Right atrium auricular region (tissue), 2 donors: ENCODE measurements around the gene ALPG. TPM values are rescaled to one million over a fixed set of nuclear protein-coding genes. Genes with fewer than 3 reads are reported as not detected.
"Not testable (repeated sequence)": the region's sequence is repeated elsewhere in the genome, so short reads cannot be mapped to it uniquely, and the experiment has no call there.

Experiments
- DNase-seq: peaks from one replicate; pipeline ENCODE4 v3.0.0-alpha.2; 2019; ENCODE audit warnings: low spot score
- H3K27ac ChIP-seq, 2 donors: fragments of 200-600 bp; sonication (generic); 1 replicate in 1 of 2; 2 replicates in 1 of 2; pipeline ENCODE4 v1.5.1; 2016 to 2019
- H3K27me3 ChIP-seq, 2 donors: fragments of 200-600 bp; sonication (generic); one replicate each; pipeline versions ENCODE4 v1.5.1 to v1.6.0; 2017 to 2019
- H3K36me3 ChIP-seq: fragments of 200-600 bp; sonication (generic); one replicate; pipeline ENCODE4 v1.5.1; 2016
- H3K4me1 ChIP-seq, 2 donors: fragments of 200-600 bp; sonication (generic); one replicate each; pipeline versions ENCODE4 v1.5.1 to v1.6.0; 2017 to 2019
- H3K4me3 ChIP-seq, 2 donors: fragments of 200-600 bp; sonication (generic); 1 replicate in 1 of 2; 2 replicates in 1 of 2; pipeline ENCODE4 v1.5.1; 2017 to 2019; ENCODE audit warnings: mild to moderate bottlenecking in 1 of 2, moderate library complexity in 1 of 2
- H3K9me3 ChIP-seq, 2 donors: fragments of 200-600 bp; sonication (generic); one replicate each; pipeline ENCODE4 v1.5.1; 2019
- CTCF ChIP-seq, 2 donors: fragments of 200-600 bp; sonication (generic); IDR thresholded peaks; one replicate each; pipeline ENCODE4 v1.5.1; 2019; ENCODE audit warnings: antibody characterized with exemption in 2 of 2
- total RNA-seq, 2 donors: library from RNA; depleted of rRNA; stranded (reverse); fragments of >200 nt; gene quantifications; one replicate each; pipeline ENCODE4 v1.1.0, GENCODE V29; 2016

The ALPG gene
- total RNA-seq, 2 donors from 2014 or later, result not detected

- H3K4me1 ChIP-seq, result no peaks in the 10 kb centered on the region
- no peak overlapping the region for H3K27ac ChIP-seq
- no peaks in the 10 kb centered on the region for H3K9me3 ChIP-seq
- no peak overlapping the region for H3K4me3 ChIP-seq
- DNase-seq, result no peak
- TF ChIP-seq CTCF (IDR thresholded peaks at IDR 0.05), result no peak
- H3K36me3 ChIP-seq, result no peaks in the 10 kb centered on the region
- H3K27me3 ChIP-seq, result no peaks in the 10 kb centered on the region
Observed at GRCh38 chr2:232431705-232432590, 25.3 kb downstream of the ALPG start.

GRCh38 chr2:232432598-232433184 lies 26.0 kb downstream of the ALPG start:
- Histone ChIP-seq H3K4me1 (no peaks in the 10 kb centered on the region), H3K27ac (no peak overlapping the region), H3K9me3 (no peaks in the 10 kb centered on the region), H3K36me3 (no peaks in the 10 kb centered on the region), H3K27me3 (no peaks in the 10 kb centered on the region), H3K4me3 (no peak overlapping the region)
- DNase-seq, result no peak
- TF ChIP-seq CTCF (IDR thresholded peaks at IDR 0.05), result no peak

- not testable (repeated sequence) for H3K9me3 ChIP-seq, H3K4me1 ChIP-seq, H3K4me3 ChIP-seq, DNase-seq, H3K27me3 ChIP-seq, H3K27ac ChIP-seq, H3K36me3 ChIP-seq
Observed at GRCh38 chr2:232433622-232434021, 27.0 kb downstream of the ALPG start.

- no peaks in the 10 kb centered on the region for H3K36me3 ChIP-seq
- no peak for TF ChIP-seq CTCF (IDR thresholded peaks at IDR 0.05)
- no peak overlapping the region for H3K4me3 ChIP-seq
- no peak overlapping the region for H3K27ac ChIP-seq
- no peaks in the 10 kb centered on the region for H3K4me1 ChIP-seq
- no peak for DNase-seq
- H3K27me3 ChIP-seq, result no peaks in the 10 kb centered on the region
- no peaks in the 10 kb centered on the region for H3K9me3 ChIP-seq
Observed at GRCh38 chr2:232434091-232434490, 27.4 kb downstream of the ALPG start.

GRCh38 chr2:232434563-232435374 lies 28.1 kb downstream of the ALPG start:
- Histone ChIP-seq H3K36me3 (no peaks in the 10 kb centered on the region), H3K9me3 (no peaks in the 10 kb centered on the region), H3K27me3 (no peaks in the 10 kb centered on the region), H3K4me1 (no peaks in the 10 kb centered on the region), H3K4me3 (no peak overlapping the region), H3K27ac (no peak overlapping the region)
- no peak for TF ChIP-seq CTCF (IDR thresholded peaks at IDR 0.05)
- DNase-seq, result no peak

- Histone ChIP-seq H3K9me3 (no peaks in the 10 kb centered on the region), H3K36me3 (no peaks in the 10 kb centered on the region), H3K27me3 (no peaks in the 10 kb centered on the region), H3K4me3 (no peak overlapping the region), H3K27ac (no peak overlapping the region), H3K4me1 (no peaks in the 10 kb centered on the region)
- no peak for TF ChIP-seq CTCF (IDR thresholded peaks at IDR 0.05)
- no peak for DNase-seq
Observed at GRCh38 chr2:232435375-232435648, 28.7 kb downstream of the ALPG start.
